A172 (cell line): Measurements from ENCODE around the gene LEPR. TPM values are rescaled to one million over a fixed set of nuclear protein-coding genes. Genes with fewer than 3 reads are reported as not detected.

Experiments used
- DNase-seq: peaks from one replicate; pipeline ENCODE4 v3.0.0-alpha.2; 2015; ENCODE audit warnings: low spot score
- total RNA-seq: library from RNA; depleted of rRNA; stranded (reverse); fragments of >200 nt; shearing (Covaris generic); gene quantifications from 2 replicates; pipeline ENCODE4 v1.2.3, GENCODE V29; 2014

The LEPR gene
- total RNA-seq, 1 experiment from 2014 or later: 3.0 TPM

GRCh38 chr1:65412256-65412983 lies 8.0 kb upstream of the LEPR start:
- no peak for DNase-seq

- no peak for DNase-seq
These were observed 7.5 kb upstream of the LEPR start for GRCh38 chr1:65412984-65413375.

- no peak for DNase-seq
These were observed 5.9 kb upstream of the LEPR start for GRCh38 chr1:65414538-65414937.

GRCh38 chr1:65416767-65417166 lies 3.7 kb upstream of the LEPR start:
- DNase-seq: no peak

- no peak for DNase-seq
These were observed 2.7 kb upstream of the LEPR start for GRCh38 chr1:65417729-65418128.

- DNase-seq: no peak
These were observed 1.8 kb upstream of the LEPR start for GRCh38 chr1:65418522-65419185.

- DNase-seq: peak; percentile 94
These were observed 533 bp upstream of the LEPR start for GRCh38 chr1:65419681-65420589.

GRCh38 chr1:65421351-65422025 lies 1.0 kb downstream of the LEPR start:
- DNase-seq: no peak

GRCh38 chr1:65422241-65423203 lies 2.1 kb downstream of the LEPR start:
- DNase-seq: peak; percentile 33

- DNase-seq: peak; percentile 86
These were observed 3.6 kb downstream of the LEPR start for GRCh38 chr1:65423884-65424572.

GRCh38 chr1:65424573-65424889 lies 4.1 kb downstream of the LEPR start:
- DNase-seq: no peak

GRCh38 chr1:65425006-65425405 lies 4.5 kb downstream of the LEPR start:
- no peak for DNase-seq

GRCh38 chr1:65425697-65426096 lies 5.2 kb downstream of the LEPR start:
- peak; percentile 94 for DNase-seq

- DNase-seq: no peak
These were observed 8.6 kb downstream of the LEPR start for GRCh38 chr1:65429078-65429477.

- DNase-seq: peak; percentile 79
These were observed 9.3 kb downstream of the LEPR start for GRCh38 chr1:65429806-65430205.

GRCh38 chr1:65431111-65431705 lies 10.7 kb downstream of the LEPR start:
- DNase-seq: peak; percentile 43

GRCh38 chr1:65432918-65433317 lies 12.4 kb downstream of the LEPR start:
- DNase-seq: no peak

GRCh38 chr1:65434255-65434654 lies 13.8 kb downstream of the LEPR start:
- no peak for DNase-seq

GRCh38 chr1:65434760-65435159 lies 14.3 kb downstream of the LEPR start:
- DNase-seq: peak; percentile 33

- DNase-seq: no peak
These were observed 15.5 kb downstream of the LEPR start for GRCh38 chr1:65435987-65436386.
